HL-60/S4 (cell line): ENCODE results near the gene MAP3K4.

Source experiments
- in situ Hi-C: fragments of 300-500 bp; cut with MboI; formaldehyde crosslinking; loops from 2 replicates; pipeline ENCODE4 v1.14.3; 2022; ENCODE audit warnings: low sequenced_read_pairs

Gene MAP3K4

GRCh38 chr6:161163466-161164181 lies 172.1 kb downstream of the MAP3K4 start:
- in situ Hi-C loops = no loop called here

DNA sequence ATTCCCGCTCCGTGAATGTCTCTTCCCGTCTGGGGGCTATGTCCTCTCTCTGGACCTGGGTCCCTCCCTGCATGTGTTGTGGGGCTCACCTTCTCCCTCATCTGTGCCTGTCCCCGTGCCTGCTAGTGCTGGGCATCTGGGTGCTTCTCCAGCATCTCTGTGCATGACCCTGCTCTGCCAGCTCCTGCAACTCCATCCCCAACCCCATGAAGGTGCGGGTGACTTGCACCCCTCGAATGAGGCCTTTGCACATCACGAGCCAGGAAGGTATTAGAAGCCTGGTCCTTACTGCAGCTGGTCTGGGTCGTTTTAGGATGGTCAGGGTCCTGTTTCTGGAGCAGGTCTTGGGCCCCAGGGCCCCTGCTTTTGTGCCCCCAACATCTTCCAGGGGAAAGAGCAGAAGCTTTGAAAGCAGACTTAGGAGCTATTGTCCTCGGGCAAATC lies 172.6 kb downstream of the MAP3K4 start:
- in situ Hi-C loops = no loop called here

GRCh38 chr6:161166176-161166575 lies 174.6 kb downstream of the MAP3K4 start:
- in situ Hi-C loops = no loop called here

GRCh38 chr6:161166677-161167076 lies 175.1 kb downstream of the MAP3K4 start:
- in situ Hi-C loops = no loop called here
